LHCN-M2 (cell line): ENCODE data around the gene RPL38. TPM values are rescaled to one million over a fixed set of nuclear protein-coding genes. Genes with fewer than 3 reads are reported as not detected.

Source experiments
- DNase-seq: peaks from one replicate; pipeline ENCODE4 v3.0.0-alpha.2; 2012; ENCODE audit warnings: low read depth
- total RNA-seq: library from RNA; depleted of rRNA; stranded (reverse); fragments of >200 nt; gene quantifications from 2 replicates; pipeline ENCODE4 v1.2.3, GENCODE V29; 2014; rRNA removed

The RPL38 gene
- total RNA-seq, 1 experiment from 2014 or later, result 227 TPM

- DNase-seq, result no peak
These were observed 42.4 kb downstream of the RPL38 start for GRCh38 chr17:74245871-74246270.

DNA sequence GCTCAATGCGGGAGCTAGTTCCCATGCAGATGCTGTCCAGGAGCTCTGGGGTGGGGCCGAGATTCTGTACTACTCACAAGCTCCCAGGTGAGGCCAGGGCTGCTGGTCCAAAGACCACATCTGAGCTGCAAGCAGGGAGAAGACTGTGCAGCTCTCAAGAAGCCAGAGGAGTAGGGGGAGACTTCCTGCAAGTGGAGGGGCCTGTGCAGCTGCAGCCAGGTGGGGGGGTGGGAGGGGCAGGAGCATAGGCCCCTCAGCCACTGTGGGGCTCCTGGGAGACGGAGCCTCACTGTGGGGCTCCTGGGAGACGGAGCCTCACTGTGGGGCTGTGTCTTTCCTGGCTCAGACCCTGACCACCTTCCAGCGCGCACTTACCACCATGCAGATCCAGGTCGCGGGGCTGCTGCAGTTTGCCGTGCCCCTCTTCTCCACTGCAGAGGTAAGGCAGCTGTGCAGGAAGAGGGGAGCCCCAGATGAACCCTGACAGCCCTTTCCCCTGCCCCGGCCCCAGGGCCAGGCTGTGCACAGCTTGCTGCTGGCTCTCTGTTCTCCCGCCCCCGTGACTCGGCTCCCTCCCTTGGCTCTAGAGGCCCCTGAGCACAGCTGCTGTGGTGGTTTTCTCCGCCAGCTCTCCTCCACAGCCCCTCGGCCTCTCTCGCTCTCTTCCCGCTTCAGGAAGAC, 46.3 kb downstream of the RPL38 start:
- no peak for DNase-seq

GRCh38 chr17:74250324-74250995, 47.0 kb downstream of the RPL38 start:
- DNase-seq, result no peak

GRCh38 chr17:74251051-74251450, 47.6 kb downstream of the RPL38 start:
- DNase-seq, result no peak

GRCh38 chr17:74251569-74251968, 48.1 kb downstream of the RPL38 start:
- no peak for DNase-seq

DNA sequence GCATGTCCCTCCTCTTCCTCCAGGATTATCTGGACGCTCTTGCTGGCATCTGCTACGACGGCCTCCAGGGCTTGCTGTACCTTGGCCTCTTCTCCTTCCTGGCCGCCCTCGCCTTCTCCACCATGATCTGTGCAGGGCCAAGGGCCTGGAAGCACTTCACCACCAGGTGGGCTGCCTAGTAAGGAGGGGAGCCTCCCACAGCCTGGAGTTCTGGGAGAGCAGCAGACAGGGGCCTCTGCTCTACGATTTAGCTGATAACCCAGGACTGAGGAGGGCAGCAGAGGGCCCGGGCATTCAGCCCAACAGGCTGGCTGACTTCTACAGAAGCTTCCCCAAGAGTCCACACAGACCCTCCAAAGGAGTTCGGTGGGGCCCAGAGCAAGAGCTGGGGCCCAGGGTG, 48.7 kb downstream of the RPL38 start:
- DNase-seq, result no peak

DNA sequence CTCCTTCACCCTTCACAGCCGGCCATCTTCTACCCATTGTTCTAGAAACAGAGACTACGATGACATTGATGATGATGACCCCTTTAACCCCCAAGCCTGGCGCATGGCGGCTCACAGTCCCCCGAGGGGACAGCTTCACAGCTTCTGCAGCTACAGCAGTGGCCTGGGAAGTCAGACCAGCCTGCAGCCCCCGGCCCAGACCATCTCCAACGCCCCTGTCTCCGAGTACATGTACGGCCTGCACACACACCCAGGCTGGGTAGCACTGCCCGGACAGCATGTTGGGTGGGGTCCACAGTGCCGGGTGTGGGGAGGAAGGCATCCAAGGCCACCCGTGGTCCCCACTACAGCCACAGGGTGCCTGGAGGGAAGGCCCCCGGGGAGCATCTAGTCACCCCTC, 49.6 kb downstream of the RPL38 start:
- DNase-seq, result no peak

GRCh38 chr17:74257311-74257710, 53.8 kb downstream of the RPL38 start:
- DNase-seq, result no peak

- DNase-seq, result no peak
These were observed 56.4 kb downstream of the RPL38 start for GRCh38 chr17:74259667-74260524.

Other genes starting within 250 kb of the RPL38 start
- gene TTYH2, start 9.9 kb downstream of the RPL38 start, total RNA-seq, result 1.1 and 1.9 TPM in 2 replicates
- not detected in 2 replicates for gene DNAI2, start 70.6 kb downstream of the RPL38 start, total RNA-seq
- gene KIF19, start 122.5 kb downstream of the RPL38 start, total RNA-seq, result not detected in 2 replicates
- gene BTBD17, start 158.2 kb downstream of the RPL38 start, total RNA-seq, result not detected in 2 replicates
- not detected in 2 replicates for gene GPR142, start 163.8 kb downstream of the RPL38 start, total RNA-seq
- gene GPRC5C, start 228.4 kb downstream of the RPL38 start, total RNA-seq, result not detected in 2 replicates